Left ventricle myocardium inferior (tissue), 1 donor: Measurements from ENCODE around the gene RNASE1. TPM values are rescaled to one million over a fixed set of nuclear protein-coding genes. Genes with fewer than 3 reads are reported as not detected.

Experiments
- total RNA-seq: library from RNA; stranded (reverse); fragmentation: NEBNext Ultra II Directional; extraction: Animal tissue kit (Norgen Biotek cat#: 25700); gene quantifications from one replicate; pipeline ENCODE4 v1.2.1, GENCODE V29; 2021
- donor health status: DM: no; HTN: yes; CAD: no; lungs with severe emphysema.

The RNASE1 gene
- total RNA-seq, 1 donor from 2014 or later = 294 TPM

Other genes starting within 250 kb of the RNASE1 start
- gene RNASE9, start 241.8 kb downstream of the RNASE1 start, total RNA-seq = not detected
- not detected for gene RNASE11, start 214.8 kb downstream of the RNASE1 start, total RNA-seq
- gene RNASE12, start 211.5 kb downstream of the RNASE1 start, total RNA-seq = not detected
- not detected for gene OR6S1, start 161.2 kb downstream of the RNASE1 start, total RNA-seq
- 9.0 TPM for gene RNASE4, start 118.3 kb downstream of the RNASE1 start, total RNA-seq
- gene ANG, start 114.1 kb downstream of the RNASE1 start, total RNA-seq = 3.7 TPM
- gene EDDM3A, start 57.0 kb downstream of the RNASE1 start, total RNA-seq = not detected
- gene EDDM3B, start 34.4 kb downstream of the RNASE1 start, total RNA-seq = not detected
- gene RNASE6, start 21.6 kb downstream of the RNASE1 start, total RNA-seq = 5.7 TPM
- not detected for gene RNASE3, start 88.5 kb upstream of the RNASE1 start, total RNA-seq
- gene RNASE2, start 152.6 kb upstream of the RNASE1 start, total RNA-seq = 1.3 TPM
- 37.3 TPM for gene METTL17, start 187.1 kb upstream of the RNASE1 start, total RNA-seq
- gene SLC39A2, start 196.4 kb upstream of the RNASE1 start, total RNA-seq = not detected
- gene NDRG2, start 222.2 kb upstream of the RNASE1 start, total RNA-seq = 346 TPM
- 1.6 TPM for gene TPPP2, start 227.4 kb upstream of the RNASE1 start, total RNA-seq
- gene RNASE13, start 232.0 kb upstream of the RNASE1 start, total RNA-seq = not detected
- gene RNASE7, start 239.5 kb upstream of the RNASE1 start, total RNA-seq = not detected